Measurements from ENCODE around the gene EXT2. TPM values are rescaled to one million over a fixed set of nuclear protein-coding genes. Genes with fewer than 3 reads are reported as not detected.

Gene EXT2
- total RNA-seq, 1 experiment from 2014 or later, result 42.9 TPM

DNA sequence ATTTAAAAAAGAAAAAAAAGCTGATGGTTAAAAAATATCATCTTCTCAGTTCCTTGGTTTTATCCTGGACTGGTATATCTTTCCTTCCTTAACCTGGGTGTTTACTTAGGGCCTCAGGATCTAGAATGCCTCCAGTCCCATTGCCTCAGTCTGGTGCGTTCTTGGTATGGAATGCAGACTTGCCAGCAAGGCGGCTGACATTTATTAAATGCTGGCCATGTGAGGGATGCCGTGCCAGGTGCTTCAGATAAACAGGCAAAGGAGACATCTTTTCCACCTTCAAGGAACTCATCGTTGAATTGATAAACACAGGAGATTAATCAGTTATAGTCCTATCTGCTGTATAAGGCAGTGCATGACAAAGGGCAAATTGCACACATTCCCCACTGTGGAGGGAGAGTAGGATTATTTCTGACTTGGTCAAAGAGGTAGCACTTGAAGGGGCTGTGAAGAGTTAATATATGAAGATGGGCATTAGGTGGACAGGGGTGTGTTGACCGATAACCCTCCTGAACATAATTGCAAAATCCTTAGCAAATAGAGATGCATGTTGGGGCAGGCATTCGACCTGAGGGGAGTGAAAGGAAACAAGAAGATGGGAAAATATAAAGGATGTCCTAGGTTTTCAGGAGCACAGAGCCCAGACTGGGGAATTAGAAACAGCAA lies 160.1 kb downstream of the EXT2 start:
- Mint-ChIP-seq H3K27me3 (ENCODE audit: low read depth) (no peaks in the 10 kb centered on the region), H3K4me1 (no peaks in the 10 kb centered on the region), H3K4me3 (no peak overlapping the region), H3K27ac (no peak overlapping the region), H3K36me3 (ENCODE audit: insufficient read depth in 1 of 3, low read depth in 3 of 3) (peaks cover 18 to 28% (median 21%) of the 10 kb centered on the region in 3 experiments), H3K9me3 (peaks cover 19 to 22% of the 10 kb centered on the region in 2 experiments)
- no peaks in the 10 kb centered on the region for H3K9me3 ChIP-seq (ENCODE audit: control insufficient read depth, low read depth, low read length)
- no peak overlapping the region for H4K5ac ChIP-seq (ENCODE audit: insufficient read length, low read depth, low read length)
- no peaks in the 10 kb centered on the region for H4K20me1 ChIP-seq (ENCODE audit: control insufficient read depth, insufficient read depth, insufficient read length)
- no peak for DNase-seq
- H3K4ac ChIP-seq (ENCODE audit: low read depth, low read length), result no peak overlapping the region
- no peak overlapping the region for H3K23ac ChIP-seq (ENCODE audit: insufficient read length, low read depth, low read length)
- WGBS (ENCODE audit: extremely low coverage, insufficient read length, low lambda C conversion rate), result no CpG with 5 or more reads among the region's 6 CpGs
- no peaks in the 10 kb centered on the region for H3K4me1 ChIP-seq (ENCODE audit: insufficient read depth, low read length)
- no peak overlapping the region for H4K8ac ChIP-seq (replicated peaks; ENCODE audit: insufficient read length, low read depth, low read length)
- H2BK15ac ChIP-seq (ENCODE audit: low read depth, low read length), result no peak overlapping the region
- H3K9ac ChIP-seq (ENCODE audit: extremely low read depth, insufficient read length, low read length), result no peak overlapping the region
- H3K79me1 ChIP-seq (ENCODE audit: insufficient read depth, low read depth, low read length, poor library complexity, severe bottlenecking), result no peaks in the 10 kb centered on the region
- no peak overlapping the region for H4K91ac ChIP-seq (ENCODE audit: insufficient read length, low read depth, low read length)
- H2BK12ac ChIP-seq (ENCODE audit: insufficient read length, low read depth, low read length), result no peak overlapping the region
- H3K4me2 ChIP-seq (ENCODE audit: insufficient read depth, insufficient read length, low read length), result no peak overlapping the region
- H3K79me2 ChIP-seq (ENCODE audit: insufficient read depth, low read length), result no peaks in the 10 kb centered on the region
- H2BK20ac ChIP-seq (ENCODE audit: low read depth, low read length, poor library complexity, severe bottlenecking), result no peak overlapping the region
- H3T11ph ChIP-seq (ENCODE audit: low read length), result no peak overlapping the region
- TF ChIP-seq, protein P1, sequence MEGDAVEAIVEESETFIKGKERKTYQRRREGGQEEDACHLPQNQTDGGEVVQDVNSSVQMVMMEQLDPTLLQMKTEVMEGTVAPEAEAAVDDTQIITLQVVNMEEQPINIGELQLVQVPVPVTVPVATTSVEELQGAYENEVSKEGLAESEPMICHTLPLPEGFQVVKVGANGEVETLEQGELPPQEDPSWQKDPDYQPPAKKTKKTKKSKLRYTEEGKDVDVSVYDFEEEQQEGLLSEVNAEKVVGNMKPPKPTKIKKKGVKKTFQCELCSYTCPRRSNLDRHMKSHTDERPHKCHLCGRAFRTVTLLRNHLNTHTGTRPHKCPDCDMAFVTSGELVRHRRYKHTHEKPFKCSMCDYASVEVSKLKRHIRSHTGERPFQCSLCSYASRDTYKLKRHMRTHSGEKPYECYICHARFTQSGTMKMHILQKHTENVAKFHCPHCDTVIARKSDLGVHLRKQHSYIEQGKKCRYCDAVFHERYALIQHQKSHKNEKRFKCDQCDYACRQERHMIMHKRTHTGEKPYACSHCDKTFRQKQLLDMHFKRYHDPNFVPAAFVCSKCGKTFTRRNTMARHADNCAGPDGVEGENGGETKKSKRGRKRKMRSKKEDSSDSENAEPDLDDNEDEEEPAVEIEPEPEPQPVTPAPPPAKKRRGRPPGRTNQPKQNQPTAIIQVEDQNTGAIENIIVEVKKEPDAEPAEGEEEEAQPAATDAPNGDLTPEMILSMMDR (conservative IDR thresholded peaks at IDR 0.05), result no peak
- H3K27ac ChIP-seq (ENCODE audit: insufficient read length, low read depth, low read length), result no peak overlapping the region
- H3K14ac ChIP-seq (ENCODE audit: insufficient read depth, low read length), result no peak overlapping the region
- no peak overlapping the region for H2BK5ac ChIP-seq (ENCODE audit: insufficient read length, low read length)
- H3K18ac ChIP-seq (ENCODE audit: insufficient read length, low read depth, low read length), result no peak overlapping the region
- no peak overlapping the region for H2AK5ac ChIP-seq (ENCODE audit: insufficient read length, low read length)
- H3K23me2 ChIP-seq (ENCODE audit: insufficient read length, low read depth, low read length, poor library complexity, severe bottlenecking), result no peaks in the 10 kb centered on the region
- no peak overlapping the region for H2BK120ac ChIP-seq (ENCODE audit: low read depth, low read length, poor library complexity, severe bottlenecking)
- H3K56ac ChIP-seq (ENCODE audit: insufficient read length, low read depth, low read length), result no peak overlapping the region
- H2AFZ ChIP-seq (ENCODE audit: low read length), result no peak overlapping the region
- H3K27me3 ChIP-seq (ENCODE audit: insufficient read depth, low read length), result no peaks in the 10 kb centered on the region
